ENCODE measurements around the gene TSPAN32.

The TSPAN32 gene

DNA sequence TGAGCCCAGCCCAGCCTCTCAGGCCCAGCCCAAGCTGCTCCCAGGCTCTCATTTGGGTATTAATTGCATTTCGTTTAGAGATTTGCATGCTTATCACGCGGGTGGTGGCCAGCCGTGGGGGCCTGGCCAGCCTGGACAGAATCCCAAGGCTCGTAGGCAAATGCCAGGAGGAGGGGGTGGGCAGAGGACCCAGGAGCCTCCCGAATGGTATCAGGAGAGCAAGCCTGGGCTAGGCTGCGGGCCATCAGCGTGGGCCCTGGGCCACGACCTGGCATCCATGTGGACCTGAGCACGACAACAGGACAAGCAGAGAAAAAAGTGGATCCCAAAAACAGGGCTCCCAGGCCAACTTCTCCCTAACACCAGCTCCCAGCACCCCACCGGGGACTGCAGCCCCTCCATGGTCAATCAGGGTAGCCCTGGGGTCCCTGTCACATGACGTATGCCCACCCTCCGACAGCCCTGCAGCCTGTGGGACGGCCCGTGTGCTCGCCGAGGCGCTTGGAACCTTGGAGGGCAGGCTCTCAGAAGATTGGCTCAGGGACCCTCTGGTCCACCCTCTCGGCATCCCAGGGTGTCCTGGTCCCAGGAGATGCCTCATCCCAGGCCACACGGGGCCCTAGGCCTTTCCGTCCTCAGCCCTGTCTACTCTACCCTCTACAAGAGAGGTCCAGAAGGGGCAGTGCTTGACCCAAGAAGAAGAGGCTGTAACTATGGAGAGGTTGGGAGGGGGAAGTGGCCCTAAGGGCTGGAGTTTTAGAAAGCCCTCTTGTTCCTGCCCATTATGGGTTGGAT lies 40.2 kb upstream of the TSPAN32 start:
- no peak for TF ChIP-seq RAD21 (IDR thresholded peaks at IDR 0.05; ENCODE audit: low read depth)
- no peak for TF ChIP-seq TCF12 (IDR thresholded peaks at IDR 0.05; ENCODE audit: low read depth)
- TF ChIP-seq, protein P1, sequence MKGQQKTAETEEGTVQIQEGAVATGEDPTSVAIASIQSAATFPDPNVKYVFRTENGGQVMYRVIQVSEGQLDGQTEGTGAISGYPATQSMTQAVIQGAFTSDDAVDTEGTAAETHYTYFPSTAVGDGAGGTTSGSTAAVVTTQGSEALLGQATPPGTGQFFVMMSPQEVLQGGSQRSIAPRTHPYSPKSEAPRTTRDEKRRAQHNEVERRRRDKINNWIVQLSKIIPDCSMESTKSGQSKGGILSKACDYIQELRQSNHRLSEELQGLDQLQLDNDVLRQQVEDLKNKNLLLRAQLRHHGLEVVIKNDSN (IDR thresholded peaks at IDR 0.05), result no peak
- TF ChIP-seq, protein P2, sequence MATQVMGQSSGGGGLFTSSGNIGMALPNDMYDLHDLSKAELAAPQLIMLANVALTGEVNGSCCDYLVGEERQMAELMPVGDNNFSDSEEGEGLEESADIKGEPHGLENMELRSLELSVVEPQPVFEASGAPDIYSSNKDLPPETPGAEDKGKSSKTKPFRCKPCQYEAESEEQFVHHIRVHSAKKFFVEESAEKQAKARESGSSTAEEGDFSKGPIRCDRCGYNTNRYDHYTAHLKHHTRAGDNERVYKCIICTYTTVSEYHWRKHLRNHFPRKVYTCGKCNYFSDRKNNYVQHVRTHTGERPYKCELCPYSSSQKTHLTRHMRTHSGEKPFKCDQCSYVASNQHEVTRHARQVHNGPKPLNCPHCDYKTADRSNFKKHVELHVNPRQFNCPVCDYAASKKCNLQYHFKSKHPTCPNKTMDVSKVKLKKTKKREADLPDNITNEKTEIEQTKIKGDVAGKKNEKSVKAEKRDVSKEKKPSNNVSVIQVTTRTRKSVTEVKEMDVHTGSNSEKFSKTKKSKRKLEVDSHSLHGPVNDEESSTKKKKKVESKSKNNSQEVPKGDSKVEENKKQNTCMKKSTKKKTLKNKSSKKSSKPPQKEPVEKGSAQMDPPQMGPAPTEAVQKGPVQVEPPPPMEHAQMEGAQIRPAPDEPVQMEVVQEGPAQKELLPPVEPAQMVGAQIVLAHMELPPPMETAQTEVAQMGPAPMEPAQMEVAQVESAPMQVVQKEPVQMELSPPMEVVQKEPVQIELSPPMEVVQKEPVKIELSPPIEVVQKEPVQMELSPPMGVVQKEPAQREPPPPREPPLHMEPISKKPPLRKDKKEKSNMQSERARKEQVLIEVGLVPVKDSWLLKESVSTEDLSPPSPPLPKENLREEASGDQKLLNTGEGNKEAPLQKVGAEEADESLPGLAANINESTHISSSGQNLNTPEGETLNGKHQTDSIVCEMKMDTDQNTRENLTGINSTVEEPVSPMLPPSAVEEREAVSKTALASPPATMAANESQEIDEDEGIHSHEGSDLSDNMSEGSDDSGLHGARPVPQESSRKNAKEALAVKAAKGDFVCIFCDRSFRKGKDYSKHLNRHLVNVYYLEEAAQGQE (IDR thresholded peaks at IDR 0.05; ENCODE audit: low read depth), result no peak
- TF ChIP-seq FOXM1 (IDR thresholded peaks at IDR 0.05; ENCODE audit: borderline replicate concordance, low read depth), result no peak
- TF ChIP-seq EGR1 (IDR thresholded peaks at IDR 0.05), result no peak
- no peak for TF ChIP-seq CREB1 (IDR thresholded peaks at IDR 0.05; ENCODE audit: low read depth)
- no peak for TF ChIP-seq ZBTB7A (IDR thresholded peaks at IDR 0.05; ENCODE audit: low read depth)
- TF ChIP-seq NFIC (IDR thresholded peaks at IDR 0.05), result no peak
- no peak for TF ChIP-seq EP300 (IDR thresholded peaks at IDR 0.05; ENCODE audit: borderline replicate concordance)
- no peak for TF ChIP-seq CEBPB (IDR thresholded peaks at IDR 0.05)
- TF ChIP-seq, protein P3, sequence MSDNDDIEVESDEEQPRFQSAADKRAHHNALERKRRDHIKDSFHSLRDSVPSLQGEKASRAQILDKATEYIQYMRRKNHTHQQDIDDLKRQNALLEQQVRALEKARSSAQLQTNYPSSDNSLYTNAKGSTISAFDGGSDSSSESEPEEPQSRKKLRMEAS (IDR thresholded peaks at IDR 0.05), result no peak
- no peak for TF ChIP-seq TAF1 (IDR thresholded peaks at IDR 0.05; ENCODE audit: low read depth)

DNA sequence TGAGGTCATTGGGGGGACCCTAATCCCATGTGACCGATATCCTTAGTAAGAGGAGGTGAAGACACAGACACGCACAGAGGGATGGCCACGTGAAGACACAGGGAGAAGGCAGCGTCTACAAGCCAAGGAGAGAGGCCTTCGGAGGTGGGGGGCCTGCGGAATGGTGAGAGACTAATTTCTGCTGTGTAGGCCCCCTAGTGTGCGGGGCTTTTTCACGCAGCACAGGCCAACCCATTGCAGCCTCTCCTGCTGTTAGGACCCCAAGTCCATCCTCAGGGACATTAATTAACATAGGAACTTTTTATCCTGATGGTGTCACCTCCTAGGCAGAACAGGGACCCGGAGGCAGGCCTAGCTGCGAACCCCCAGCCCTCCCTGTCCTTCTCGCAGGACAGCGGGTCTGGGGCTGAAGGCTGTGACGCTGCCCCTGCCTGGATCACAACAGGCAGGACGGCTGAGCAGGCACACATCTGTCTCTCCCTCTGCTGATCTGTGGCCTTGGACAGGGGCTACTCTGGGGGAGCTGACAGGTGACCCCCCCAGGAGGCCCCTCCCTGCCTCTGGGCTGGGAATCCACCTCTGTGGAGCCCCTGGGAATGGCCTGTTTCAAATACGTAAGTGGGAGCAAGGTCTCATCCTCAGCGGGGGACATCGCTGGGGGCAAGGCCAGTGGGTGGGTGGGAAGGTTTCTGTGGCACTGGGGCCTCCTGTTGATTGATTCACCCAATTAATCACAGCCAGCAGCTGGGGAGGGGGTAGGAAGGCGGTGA lies 39.3 kb upstream of the TSPAN32 start:
- no peak for TF ChIP-seq EP300 (IDR thresholded peaks at IDR 0.05; ENCODE audit: borderline replicate concordance)
- no peak for TF ChIP-seq ZBTB7A (IDR thresholded peaks at IDR 0.05; ENCODE audit: low read depth)
- TF ChIP-seq, protein P3 (IDR thresholded peaks at IDR 0.05), result no peak
- no peak for TF ChIP-seq YY1 (IDR thresholded peaks at IDR 0.05; ENCODE audit: low read depth)
- no peak for TF ChIP-seq NFIC (IDR thresholded peaks at IDR 0.05)
- TF ChIP-seq, protein P1 (IDR thresholded peaks at IDR 0.05), result no peak
- TF ChIP-seq TAF1 (IDR thresholded peaks at IDR 0.05; ENCODE audit: low read depth), result no peak
- TF ChIP-seq CREB1 (IDR thresholded peaks at IDR 0.05; ENCODE audit: low read depth), result no peak
- no peak for TF ChIP-seq FOXM1 (IDR thresholded peaks at IDR 0.05; ENCODE audit: borderline replicate concordance, low read depth)
- TF ChIP-seq RAD21 (IDR thresholded peaks at IDR 0.05; ENCODE audit: low read depth), result no peak
- TF ChIP-seq CEBPB (IDR thresholded peaks at IDR 0.05), result no peak
- TF ChIP-seq TCF12 (IDR thresholded peaks at IDR 0.05; ENCODE audit: low read depth), result no peak
- TF ChIP-seq, protein P2 (IDR thresholded peaks at IDR 0.05; ENCODE audit: low read depth), result no peak
- TF ChIP-seq TEAD4 (IDR thresholded peaks at IDR 0.05), result no peak
- TF ChIP-seq EGR1 (IDR thresholded peaks at IDR 0.05), result no peak

DNA sequence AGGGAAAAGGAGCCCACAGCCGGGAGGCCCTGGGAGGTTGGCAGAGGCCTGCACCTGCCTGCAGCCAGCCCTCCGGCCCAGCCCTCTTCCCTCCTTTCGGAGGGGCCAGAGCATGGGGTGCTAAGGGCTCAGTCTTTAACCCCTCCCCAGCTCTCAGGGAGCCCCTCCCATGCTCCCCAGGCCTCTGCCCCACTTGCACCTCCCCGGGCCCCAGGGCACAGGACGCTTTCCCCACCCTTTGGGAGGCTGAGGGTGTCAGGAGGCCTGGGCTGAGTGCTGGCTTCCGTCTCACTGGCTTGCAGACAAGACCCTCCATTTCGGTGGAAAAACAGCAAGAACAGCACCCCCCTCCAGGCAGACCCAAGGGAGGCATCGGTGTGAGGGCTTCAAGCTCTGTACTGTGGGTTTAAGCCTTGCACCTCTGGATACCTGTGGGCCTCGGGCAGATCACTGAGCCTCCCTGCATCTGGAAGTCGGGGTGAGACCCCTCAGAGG lies 38.7 kb upstream of the TSPAN32 start:
- TF ChIP-seq, protein P2 (IDR thresholded peaks at IDR 0.05; ENCODE audit: low read depth), result no peak
- TF ChIP-seq NFIC (IDR thresholded peaks at IDR 0.05) (no peak), FOXM1 (IDR thresholded peaks at IDR 0.05; ENCODE audit: borderline replicate concordance, low read depth) (no peak), EP300 (IDR thresholded peaks at IDR 0.05; ENCODE audit: borderline replicate concordance) (no peak), TAF1 (IDR thresholded peaks at IDR 0.05; ENCODE audit: low read depth) (no peak), ZBTB7A (IDR thresholded peaks at IDR 0.05; ENCODE audit: low read depth) (no peak), TEAD4 (IDR thresholded peaks at IDR 0.05) (no peak), TCF12 (IDR thresholded peaks at IDR 0.05; ENCODE audit: low read depth) (no peak), YY1 (IDR thresholded peaks at IDR 0.05; ENCODE audit: low read depth) (no peak), CREB1 (IDR thresholded peaks at IDR 0.05; ENCODE audit: low read depth) (no peak), EGR1 (IDR thresholded peaks at IDR 0.05) (no peak), CEBPB (IDR thresholded peaks at IDR 0.05) (no peak)
- TF ChIP-seq, protein P1 (IDR thresholded peaks at IDR 0.05), result no peak
- TF ChIP-seq, protein P3 (IDR thresholded peaks at IDR 0.05), result no peak

Data from Ishikawa (cell line).